Measurements from ENCODE around the gene NT5DC1.

Gene NT5DC1

DNA sequence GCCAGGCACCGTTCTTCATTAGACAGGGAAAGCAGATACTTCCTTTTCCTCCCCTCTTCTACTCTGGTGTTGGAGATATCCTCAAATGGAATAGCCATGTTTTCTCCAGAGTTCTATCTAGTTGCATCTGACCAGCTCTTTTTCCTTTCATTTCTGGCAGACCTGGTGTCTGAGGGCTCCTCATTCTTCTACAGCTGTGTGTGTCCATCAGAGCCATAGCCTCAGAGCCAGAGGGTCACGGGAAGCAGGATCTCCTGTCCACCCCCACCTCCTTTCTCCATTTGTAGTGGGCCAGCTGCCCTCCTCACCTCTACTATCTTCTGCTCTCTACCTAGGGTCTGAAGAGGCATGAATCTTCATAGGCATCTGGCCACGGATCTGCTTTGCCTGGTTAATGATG is 96.2 kb downstream of the NT5DC1 start:
- Histone ChIP-seq H3K9me3 (ENCODE audit: insufficient read depth, low read depth, low read length) (no peaks in the 10 kb centered on the region), H3K36me3 (ENCODE audit: insufficient read depth, low read length) (no peaks in the 10 kb centered on the region), H3K27ac (ENCODE audit: low read depth, low read length) (no peak overlapping the region), H3K27me3 (ENCODE audit: insufficient read depth, low read length) (no peaks in the 10 kb centered on the region), H3K4me1 (ENCODE audit: insufficient read depth, low read length) (no peaks in the 10 kb centered on the region), H3K4me3 (ENCODE audit: low read length) (no peak overlapping the region), H3K9ac (ENCODE audit: low read depth, low read length) (no peak overlapping the region)
- 96% methylated on average over 3 of the region's 3 CpGs for WGBS

DNA sequence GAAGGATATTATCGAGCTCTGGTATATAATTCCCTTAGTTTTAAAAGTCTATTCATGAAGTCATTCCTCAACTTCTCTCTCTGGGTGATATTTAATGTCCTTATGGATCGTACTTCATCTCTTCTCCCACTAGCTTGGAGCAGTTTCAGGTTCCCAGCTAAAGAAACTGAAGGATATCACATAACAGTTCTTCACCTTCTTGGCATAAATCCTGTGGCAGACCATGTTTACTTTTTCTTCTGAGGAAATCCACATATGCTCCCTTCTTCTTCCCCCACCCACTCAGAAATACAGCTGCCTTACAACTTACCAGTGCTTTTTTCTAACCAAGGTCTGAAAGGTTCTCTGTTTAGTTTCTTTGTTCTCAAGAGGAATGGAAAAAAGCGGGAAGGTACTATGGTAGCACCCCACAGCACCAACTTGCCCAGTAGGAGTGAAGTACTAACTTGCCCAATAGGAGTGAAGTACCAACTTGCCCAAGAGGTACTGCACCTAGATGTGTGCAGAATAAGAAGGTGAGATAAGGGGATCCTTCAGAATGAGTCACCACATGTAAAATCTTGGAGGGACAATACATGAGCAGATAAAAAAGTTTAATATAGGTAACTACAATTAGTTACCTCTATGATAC is 100.1 kb downstream of the NT5DC1 start:
- WGBS: 92% methylated on average over 2 of the region's 3 CpGs

DNA sequence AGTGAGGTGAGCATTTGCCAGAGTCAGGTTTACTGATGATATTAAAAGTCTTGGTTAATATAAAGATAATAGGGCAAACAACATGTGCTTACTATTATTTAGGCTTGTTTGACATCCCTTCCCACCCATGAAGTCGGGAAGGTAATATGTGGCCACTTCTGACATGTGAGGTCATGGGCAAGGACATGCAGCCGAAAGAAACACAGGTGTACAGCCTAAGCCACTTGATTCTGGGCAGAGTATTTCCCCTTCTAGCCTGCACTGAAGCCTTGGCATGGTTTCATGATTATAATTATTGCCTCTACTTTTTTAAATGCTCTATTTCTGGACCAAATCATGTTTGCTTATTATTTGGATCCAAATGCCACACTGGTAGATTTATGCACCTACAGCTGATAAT is 100.9 kb downstream of the NT5DC1 start:
- Histone ChIP-seq H3K9ac (ENCODE audit: low read depth, low read length) (no peak overlapping the region), H3K9me3 (ENCODE audit: insufficient read depth, low read depth, low read length) (no peaks in the 10 kb centered on the region), H3K4me3 (ENCODE audit: low read length) (no peak overlapping the region), H3K27ac (ENCODE audit: low read depth, low read length) (no peak overlapping the region), H3K4me1 (ENCODE audit: insufficient read depth, low read length) (no peaks in the 10 kb centered on the region), H3K27me3 (ENCODE audit: insufficient read depth, low read length) (no peaks in the 10 kb centered on the region), H3K36me3 (ENCODE audit: insufficient read depth, low read length) (no peaks in the 10 kb centered on the region)
- 98% methylated on average over 2 of the region's 2 CpGs for WGBS

More for the DNA sequence above, 100.1 kb downstream of the NT5DC1 start:
- no peaks in the 10 kb centered on the region for H3K27me3 ChIP-seq (ENCODE audit: insufficient read depth, low read length)
- no peaks in the 10 kb centered on the region for H3K9me3 ChIP-seq (ENCODE audit: insufficient read depth, low read depth, low read length)
- H3K9ac ChIP-seq (ENCODE audit: low read depth, low read length): no peak overlapping the region
- H3K36me3 ChIP-seq (ENCODE audit: insufficient read depth, low read length): no peaks in the 10 kb centered on the region
- H3K4me1 ChIP-seq (ENCODE audit: insufficient read depth, low read length): no peaks in the 10 kb centered on the region
- H3K4me3 ChIP-seq (ENCODE audit: low read length): no peak overlapping the region
- H3K27ac ChIP-seq (ENCODE audit: low read depth, low read length): no peak overlapping the region

DNA sequence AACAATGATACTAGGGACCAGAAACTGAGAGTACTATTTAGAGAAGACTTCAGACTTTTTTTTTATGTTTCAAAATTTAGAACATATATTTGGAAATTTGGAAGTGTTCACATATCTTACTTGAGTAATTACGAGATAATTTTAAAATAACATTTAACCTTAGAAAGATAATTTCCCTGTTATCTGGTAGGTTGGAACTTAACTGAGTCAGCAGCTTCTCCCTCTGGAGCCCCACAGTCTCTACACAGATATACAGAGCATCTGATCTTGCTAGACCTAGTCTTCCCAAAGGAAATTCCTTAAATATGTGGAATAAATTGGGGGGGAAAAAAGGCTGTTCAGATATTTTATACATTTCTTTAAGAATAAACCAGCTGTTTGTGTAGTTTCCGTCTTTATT is 104.6 kb downstream of the NT5DC1 start:
- no peak overlapping the region for H3K9ac ChIP-seq (ENCODE audit: low read depth, low read length)
- no CpG with 5 or more reads among the region's 2 CpGs for WGBS

DNA sequence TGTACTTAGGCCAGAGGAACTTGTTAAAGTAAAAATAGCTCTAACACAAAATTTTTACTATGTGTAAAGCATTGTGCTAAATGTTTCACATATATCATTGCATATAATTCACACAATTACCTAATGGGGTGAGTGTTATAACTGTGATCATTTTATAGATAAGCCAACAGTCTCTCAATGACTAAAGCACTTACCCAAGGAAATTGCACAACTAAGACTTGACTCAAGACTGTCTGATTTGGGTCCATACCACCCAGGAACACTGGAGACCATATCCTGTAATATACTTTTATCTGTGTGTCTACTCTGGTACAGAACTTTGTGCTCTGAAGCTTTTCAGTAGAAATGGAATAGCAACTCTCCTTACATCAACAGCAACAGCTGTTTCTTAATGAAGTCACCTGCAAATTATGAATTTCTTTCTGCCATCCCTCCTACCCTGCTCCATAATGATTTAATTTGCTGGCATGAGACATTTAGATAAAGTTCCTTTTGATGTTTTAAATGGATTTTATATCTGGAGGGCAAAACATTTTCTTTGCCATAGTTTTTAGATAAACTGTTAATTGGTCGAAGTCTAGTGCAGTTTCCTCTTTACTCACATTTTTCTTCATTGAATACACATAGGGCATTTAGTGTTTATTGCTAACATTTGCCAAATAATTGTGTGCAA is 105.7 kb downstream of the NT5DC1 start:
- Histone ChIP-seq H3K9ac (ENCODE audit: low read depth, low read length) (no peak overlapping the region), H3K4me3 (ENCODE audit: low read length) (no peak overlapping the region), H3K27me3 (ENCODE audit: insufficient read depth, low read length) (no peaks in the 10 kb centered on the region), H3K27ac (ENCODE audit: low read depth, low read length) (no peak overlapping the region), H3K4me1 (ENCODE audit: insufficient read depth, low read length) (no peaks in the 10 kb centered on the region), H3K36me3 (ENCODE audit: insufficient read depth, low read length) (no peaks in the 10 kb centered on the region), H3K9me3 (ENCODE audit: insufficient read depth, low read depth, low read length) (no peaks in the 10 kb centered on the region)
- no CpG with 5 or more reads among the region's 1 CpG for WGBS

More for the DNA sequence above, 104.6 kb downstream of the NT5DC1 start:
- no peaks in the 10 kb centered on the region for H3K4me1 ChIP-seq (ENCODE audit: insufficient read depth, low read length)
- H3K9me3 ChIP-seq (ENCODE audit: insufficient read depth, low read depth, low read length): no peaks in the 10 kb centered on the region
- H3K36me3 ChIP-seq (ENCODE audit: insufficient read depth, low read length): no peaks in the 10 kb centered on the region
- no peak overlapping the region for H3K27ac ChIP-seq (ENCODE audit: low read depth, low read length)
- no peaks in the 10 kb centered on the region for H3K27me3 ChIP-seq (ENCODE audit: insufficient read depth, low read length)
- H3K4me3 ChIP-seq (ENCODE audit: low read length): no peak overlapping the region

DNA sequence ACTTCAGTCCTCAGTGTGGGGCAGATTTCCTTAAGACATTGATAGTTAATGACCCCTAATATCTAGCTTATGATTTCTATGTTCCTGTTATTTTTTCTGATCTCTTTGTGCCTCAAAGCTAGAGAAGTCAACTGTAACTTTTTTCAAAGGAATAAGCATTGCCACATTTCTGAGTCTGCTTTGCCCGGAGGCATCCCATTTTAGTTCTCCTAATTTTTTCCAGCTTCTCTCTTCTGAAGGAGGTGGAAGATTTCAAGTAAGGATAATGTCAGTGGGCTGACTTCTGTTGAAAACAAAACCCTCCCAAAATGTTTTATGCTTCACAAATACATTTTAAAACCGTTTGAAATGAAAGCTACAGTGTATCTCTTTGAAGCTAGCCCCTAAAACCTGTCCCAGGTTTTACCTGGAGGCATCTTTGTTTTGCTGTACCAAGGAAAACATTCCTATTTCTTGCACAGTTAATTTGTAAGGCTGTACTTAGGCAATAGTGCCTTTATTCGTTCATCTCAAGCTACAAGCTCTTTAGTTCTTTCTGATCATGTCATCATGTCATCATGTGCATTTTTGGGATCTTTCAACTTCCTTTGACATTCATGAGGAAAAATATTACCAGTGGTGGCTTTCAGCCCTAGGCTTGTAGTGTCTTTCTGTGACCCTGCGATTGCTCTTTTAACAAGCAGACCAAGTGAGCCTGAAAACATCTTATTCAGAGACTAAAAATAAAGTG is 107.6 kb downstream of the NT5DC1 start:
- Histone ChIP-seq H3K4me3 (ENCODE audit: low read length) (no peak overlapping the region), H3K36me3 (ENCODE audit: insufficient read depth, low read length) (no peaks in the 10 kb centered on the region), H3K4me1 (ENCODE audit: insufficient read depth, low read length) (no peaks in the 10 kb centered on the region), H3K27ac (ENCODE audit: low read depth, low read length) (no peak overlapping the region), H3K9me3 (ENCODE audit: insufficient read depth, low read depth, low read length) (no peaks in the 10 kb centered on the region), H3K9ac (ENCODE audit: low read depth, low read length) (no peak overlapping the region), H3K27me3 (ENCODE audit: insufficient read depth, low read length) (no peaks in the 10 kb centered on the region)
- WGBS: 86% methylated on average over 3 of the region's 4 CpGs

DNA sequence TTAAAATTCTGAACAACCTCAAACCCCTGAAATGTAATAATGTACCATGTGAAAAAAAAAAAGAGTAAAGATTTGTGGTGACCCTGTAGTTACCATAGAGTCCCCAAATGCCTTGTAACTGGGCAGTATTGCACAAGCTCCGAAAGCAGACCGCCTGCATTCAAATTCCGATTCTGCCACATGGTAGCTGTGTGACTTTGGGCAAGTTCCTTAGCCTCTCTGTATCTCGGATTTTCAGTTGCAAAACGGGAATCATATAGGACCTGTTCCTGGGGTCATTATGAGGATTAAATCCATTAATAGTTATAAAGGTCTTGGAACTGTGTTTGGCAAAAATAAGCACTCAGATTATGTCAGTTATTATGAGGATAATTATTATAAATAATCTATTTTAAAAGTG is 109.7 kb downstream of the NT5DC1 start:
- Histone ChIP-seq H3K27ac (ENCODE audit: low read depth, low read length) (no peak overlapping the region), H3K27me3 (ENCODE audit: insufficient read depth, low read length) (no peaks in the 10 kb centered on the region), H3K4me1 (ENCODE audit: insufficient read depth, low read length) (no peaks in the 10 kb centered on the region), H3K9ac (ENCODE audit: low read depth, low read length) (no peak overlapping the region), H3K4me3 (ENCODE audit: low read length) (no peak overlapping the region), H3K9me3 (ENCODE audit: insufficient read depth, low read depth, low read length) (no peaks in the 10 kb centered on the region), H3K36me3 (ENCODE audit: insufficient read depth, low read length) (no peaks in the 10 kb centered on the region)
- WGBS: 94% methylated on average over 5 of the region's 5 CpGs

DNA sequence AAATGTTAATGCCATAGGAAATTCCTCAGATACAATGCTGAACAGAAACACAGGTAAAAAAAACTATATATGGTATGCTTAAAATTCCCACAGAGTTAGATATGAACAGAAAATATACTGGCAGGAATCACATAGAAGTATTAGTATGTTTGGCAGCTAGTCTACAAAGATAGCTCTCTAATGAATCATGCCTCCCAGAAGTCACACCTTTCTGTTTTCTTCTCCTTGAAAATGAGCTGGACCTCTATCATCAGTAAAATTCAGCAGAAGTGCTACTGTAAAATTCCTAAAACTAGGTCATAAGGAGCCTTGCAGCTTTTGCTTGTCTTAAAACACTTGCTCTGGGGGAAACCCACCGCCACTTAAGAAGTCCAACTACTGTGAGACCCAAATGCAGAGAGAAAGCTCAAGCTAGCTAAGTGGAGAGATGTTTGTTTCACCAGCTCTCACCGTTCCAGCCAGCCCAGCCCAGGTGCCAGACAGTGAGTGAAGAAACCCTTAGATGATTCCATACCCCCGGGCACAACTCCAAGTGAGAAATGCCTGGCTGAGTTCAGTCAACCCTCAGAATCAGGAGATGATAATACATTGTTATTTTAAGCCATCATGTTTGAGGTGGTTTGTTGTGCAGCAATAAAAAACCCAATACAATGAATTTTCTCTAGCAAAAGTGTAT is 110.2 kb downstream of the NT5DC1 start:
- Histone ChIP-seq H3K36me3 (ENCODE audit: insufficient read depth, low read length) (no peaks in the 10 kb centered on the region), H3K9me3 (ENCODE audit: insufficient read depth, low read depth, low read length) (no peaks in the 10 kb centered on the region), H3K27ac (ENCODE audit: low read depth, low read length) (no peak overlapping the region), H3K4me3 (ENCODE audit: low read length) (no peak overlapping the region), H3K4me1 (ENCODE audit: insufficient read depth, low read length) (no peaks in the 10 kb centered on the region), H3K27me3 (ENCODE audit: insufficient read depth, low read length) (no peaks in the 10 kb centered on the region), H3K9ac (ENCODE audit: low read depth, low read length) (no peak overlapping the region)
- WGBS: 82% methylated on average over 3 of the region's 3 CpGs

DNA sequence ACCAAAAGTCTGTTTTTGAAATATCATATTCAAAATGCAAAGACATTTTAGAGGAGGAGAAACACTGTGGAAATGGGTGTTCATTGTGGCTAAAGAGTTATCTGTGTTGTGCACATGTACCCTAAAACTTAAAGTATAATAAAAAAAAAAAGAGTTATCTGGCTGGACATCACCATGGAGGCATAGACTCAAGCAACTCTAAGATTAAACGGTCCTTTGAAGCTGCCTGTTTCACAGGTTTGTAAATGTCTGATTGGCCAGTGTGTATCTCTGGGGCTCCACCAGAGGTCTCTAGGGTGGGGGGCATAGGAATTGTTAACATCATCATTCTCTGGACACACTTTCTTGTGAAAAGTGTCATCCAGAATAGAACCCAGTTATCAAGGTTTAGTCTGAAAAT is 114.0 kb downstream of the NT5DC1 start:
- H3K4me1 ChIP-seq (ENCODE audit: insufficient read depth, low read length): no peaks in the 10 kb centered on the region
- H3K9me3 ChIP-seq (ENCODE audit: insufficient read depth, low read depth, low read length): no peaks in the 10 kb centered on the region
- H3K27me3 ChIP-seq (ENCODE audit: insufficient read depth, low read length): no peaks in the 10 kb centered on the region
- WGBS: 96% methylated on average over 1 of the region's 1 CpG
- no peak overlapping the region for H3K4me3 ChIP-seq (ENCODE audit: low read length)
- no peak overlapping the region for H3K27ac ChIP-seq (ENCODE audit: low read depth, low read length)
- H3K9ac ChIP-seq (ENCODE audit: low read depth, low read length): no peak overlapping the region
- no peaks in the 10 kb centered on the region for H3K36me3 ChIP-seq (ENCODE audit: insufficient read depth, low read length)

DNA sequence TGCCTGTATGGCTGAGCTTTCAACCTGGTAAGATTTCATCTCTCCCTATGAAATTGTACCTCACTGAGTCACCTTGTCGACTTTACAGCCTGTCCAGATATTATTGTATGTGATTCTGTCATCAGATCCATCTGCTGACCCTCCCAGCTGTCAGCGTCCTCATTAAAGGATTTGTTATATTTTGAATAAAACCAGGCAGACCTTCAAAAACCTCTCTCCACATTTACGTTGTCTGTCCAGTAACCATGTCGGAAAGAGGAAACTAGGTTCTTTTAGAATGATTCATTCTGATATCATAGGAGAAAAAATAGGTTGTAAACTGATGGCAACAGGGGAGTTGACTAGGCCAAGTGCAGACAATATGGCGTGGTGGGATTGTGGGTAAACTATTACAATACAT is 114.8 kb downstream of the NT5DC1 start:
- H3K9ac ChIP-seq (ENCODE audit: low read depth, low read length): no peak overlapping the region
- H3K4me3 ChIP-seq (ENCODE audit: low read length): no peak overlapping the region
- WGBS: 92% methylated on average over 4 of the region's 5 CpGs
- no peaks in the 10 kb centered on the region for H3K27me3 ChIP-seq (ENCODE audit: insufficient read depth, low read length)
- H3K36me3 ChIP-seq (ENCODE audit: insufficient read depth, low read length): no peaks in the 10 kb centered on the region
- H3K4me1 ChIP-seq (ENCODE audit: insufficient read depth, low read length): no peaks in the 10 kb centered on the region
- no peaks in the 10 kb centered on the region for H3K9me3 ChIP-seq (ENCODE audit: insufficient read depth, low read depth, low read length)
- no peak overlapping the region for H3K27ac ChIP-seq (ENCODE audit: low read depth, low read length)

DNA sequence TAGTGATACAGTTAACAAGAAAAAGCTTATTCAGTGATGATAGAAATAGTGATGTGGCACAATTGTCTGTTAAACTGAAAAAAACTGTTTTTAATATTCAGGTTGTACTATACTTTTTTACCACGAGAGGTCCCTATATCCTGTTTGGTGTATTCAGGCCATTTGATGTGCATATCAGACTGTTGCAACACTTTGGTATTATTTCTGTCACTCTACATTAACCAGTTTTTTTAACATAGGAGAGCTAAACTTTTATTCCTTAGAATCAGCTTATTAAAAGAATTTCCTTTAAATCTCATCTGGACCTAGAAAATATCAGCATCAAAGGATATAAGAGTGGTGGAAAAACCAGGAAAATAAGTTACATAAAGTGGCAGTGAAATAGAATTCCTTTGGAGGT is 116.4 kb downstream of the NT5DC1 start:
- Histone ChIP-seq H3K4me3 (ENCODE audit: low read length) (no peak overlapping the region), H3K4me1 (ENCODE audit: insufficient read depth, low read length) (no peaks in the 10 kb centered on the region), H3K9ac (ENCODE audit: low read depth, low read length) (no peak overlapping the region), H3K9me3 (ENCODE audit: insufficient read depth, low read depth, low read length) (no peaks in the 10 kb centered on the region), H3K36me3 (ENCODE audit: insufficient read depth, low read length) (no peaks in the 10 kb centered on the region), H3K27me3 (ENCODE audit: insufficient read depth, low read length) (no peaks in the 10 kb centered on the region), H3K27ac (ENCODE audit: low read depth, low read length) (no peak overlapping the region)
- WGBS: 0% methylated on average over 1 of the region's 1 CpG
